Caco-2 (cell line): ENCODE data around the gene SLC6A17. TPM values are rescaled to one million over a fixed set of nuclear protein-coding genes. Genes with fewer than 3 reads are reported as not detected.

Experiments used
- BruUV-seq: library from RNA; stranded (reverse); fragments of 400-500 nt; replicated peaks from 2 replicates; lab custom pipeline; 2021; lab: Mats Ljungman, UMichigan
- CTCF ChIA-PET: fragments of 300-600 bp; sonication (Branson Sonifier 250); formaldehyde crosslinking; loops from one replicate; lab custom pipeline; 2022; ENCODE audit warnings: antibody characterized with exemption; lab: Charles Lee
- POLR2A ChIA-PET: fragments of 300-600 bp; sonication (Branson Sonifier 250); formaldehyde crosslinking; loops from one replicate; lab custom pipeline; 2022; ENCODE audit warnings: antibody characterized with exemption; lab: Charles Lee
- DNase-seq, 2 experiments: peaks; one replicate each; pipeline versions ENCODE4 v3.0.0 to v3.0.0-alpha.2; 2020 to 2022
- H3K27me3 ChIP-seq: replicated peaks from 2 replicates; pipeline ENCODE4 v1.6.0; 2011; ENCODE audit warnings: low read length; ENCODE audit not compliant: control insufficient read depth, insufficient read depth
- H3K36me3 ChIP-seq: 2 replicates; pipeline ENCODE4 v1.5.1; 2011; ENCODE audit warnings: low read length; ENCODE audit not compliant: control insufficient read depth, insufficient read depth
- H3K4me1 ChIP-seq: fragments of 250-450 bp; sonication (Bioruptor Pico); 2 replicates; pipeline ENCODE4 v1.5.1; 2020; ENCODE audit warnings: mild to moderate bottlenecking
- H3K4me3 ChIP-seq: 2 replicates; pipeline ENCODE4 v1.5.1; 2011; ENCODE audit warnings: low read depth, mild to moderate bottlenecking, control low read depth, low read length
- H3K9me3 ChIP-seq: fragments of 250-450 bp; sonication (Bioruptor Pico); 2 replicates; pipeline ENCODE4 v1.5.1; 2020; ENCODE audit warnings: mild to moderate bottlenecking, moderate library complexity
- H3K27ac Mint-ChIP-seq: one replicate; pipeline ENCODE4 v1.8.0; 2022; ENCODE audit warnings: mixed read lengths; ENCODE audit not compliant: unreplicated experiment
- H3K27me3 Mint-ChIP-seq: one replicate; pipeline ENCODE4 v1.8.0; 2022; ENCODE audit warnings: mixed read lengths; ENCODE audit not compliant: insufficient read depth, unreplicated experiment
- H3K36me3 Mint-ChIP-seq: one replicate; pipeline ENCODE4 v1.8.0; 2022; ENCODE audit warnings: mild to moderate bottlenecking, mixed read lengths; ENCODE audit not compliant: insufficient read depth, unreplicated experiment
- H3K4me1 Mint-ChIP-seq: one replicate; pipeline ENCODE4 v1.8.0; 2022; ENCODE audit warnings: low read depth, mixed read lengths; ENCODE audit not compliant: unreplicated experiment
- H3K4me3 Mint-ChIP-seq: one replicate; pipeline ENCODE4 v1.8.0; 2022; ENCODE audit warnings: mild to moderate bottlenecking, moderate library complexity, mixed read lengths; ENCODE audit not compliant: unreplicated experiment
- H3K9me3 Mint-ChIP-seq: one replicate; pipeline ENCODE4 v1.8.0; 2022; ENCODE audit warnings: mixed read lengths; ENCODE audit not compliant: unreplicated experiment
- CTCF ChIP-seq, 2 experiments: fragments of 200-600 bp in 1 of 2; IDR thresholded peaks; 1 replicate in 1 of 2; 2 replicates in 1 of 2; pipeline versions ENCODE4 v1.5.1 to v1.8.0; 2011 to 2022; ENCODE audit warnings: antibody characterized with exemption in 1 of 2, control low read depth in 1 of 2, inconsistent platforms in 1 of 2, low read depth in 1 of 2, low read length in 1 of 2, mild to moderate bottlenecking in 1 of 2, moderate library complexity in 1 of 2; ENCODE audit not compliant: insufficient read depth in 1 of 2, severe bottlenecking in 1 of 2, unreplicated experiment in 1 of 2
- intact Hi-C: fragments of 100-400 bp; cut with micrococcal nuclease; formaldehyde crosslinking; loops from one replicate; pipeline ENCODE4 v1.10.0; 2022; ENCODE audit not compliant: unreplicated experiment
- total RNA-seq: library from RNA; stranded (reverse); gene quantifications from 2 replicates; pipeline ENCODE4 v1.2.3, GENCODE V29; 2022

The SLC6A17 gene
- total RNA-seq, 1 experiment from 2014 or later, result not detected

- Mint-ChIP-seq H3K4me1 (no peaks in the 10 kb centered on the region), H3K27ac (no peak overlapping the region), H3K4me3 (no peak overlapping the region), H3K9me3 (no peaks in the 10 kb centered on the region), H3K27me3 (peaks cover 11% of the 10 kb centered on the region), H3K36me3 (no peaks in the 10 kb centered on the region)
- ChIA-PET POLR2A (no interaction called here), CTCF (no interaction called here)
- H3K9me3 ChIP-seq, result no peaks in the 10 kb centered on the region
- no TSS peak for BruUV-seq
- TF ChIP-seq CTCF (IDR thresholded peaks at IDR 0.05; ENCODE audit: insufficient read depth in 1 of 2, low read depth in 1 of 2, low read length in 1 of 2, severe bottlenecking in 1 of 2, unreplicated experiment in 1 of 2), result no peak
- H3K4me3 ChIP-seq, result no peak overlapping the region
- DNase-seq, result no peak
- no peaks in the 10 kb centered on the region for H3K27me3 ChIP-seq
- intact Hi-C loops, result no loop called here
- H3K4me1 ChIP-seq, result no peaks in the 10 kb centered on the region
- H3K36me3 ChIP-seq, result no peaks in the 10 kb centered on the region
These were observed 14.5 kb downstream of the SLC6A17 start for GRCh38 chr1:110164725-110165350.

GRCh38 chr1:110165761-110166231 lies 15.5 kb downstream of the SLC6A17 start:
- Mint-ChIP-seq H3K9me3 (no peaks in the 10 kb centered on the region), H3K27me3 (peaks cover 5% of the 10 kb centered on the region), H3K27ac (no peak overlapping the region), H3K4me1 (no peaks in the 10 kb centered on the region), H3K4me3 (no peak overlapping the region), H3K36me3 (no peaks in the 10 kb centered on the region)
- no TSS peak for BruUV-seq
- DNase-seq, result no peak
- H3K4me1 ChIP-seq, result no peaks in the 10 kb centered on the region
- no peaks in the 10 kb centered on the region for H3K27me3 ChIP-seq
- POLR2A ChIA-PET, result no interaction called here
- H3K36me3 ChIP-seq, result no peaks in the 10 kb centered on the region
- CTCF ChIA-PET, result no interaction called here
- H3K9me3 ChIP-seq, result no peaks in the 10 kb centered on the region
- TF ChIP-seq CTCF (IDR thresholded peaks at IDR 0.05; ENCODE audit: insufficient read depth in 1 of 2, low read depth in 1 of 2, low read length in 1 of 2, severe bottlenecking in 1 of 2, unreplicated experiment in 1 of 2), result no peak
- intact Hi-C loops, result no loop called here
- no peak overlapping the region for H3K4me3 ChIP-seq

- H3K4me1 ChIP-seq, result no peaks in the 10 kb centered on the region
- no peak for DNase-seq
- POLR2A ChIA-PET, result no interaction called here
- no peaks in the 10 kb centered on the region for H3K4me1 Mint-ChIP-seq
- CTCF ChIA-PET, result no interaction called here
- H3K27ac Mint-ChIP-seq, result no peak overlapping the region
- no peaks in the 10 kb centered on the region for H3K9me3 Mint-ChIP-seq
- no peak for TF ChIP-seq CTCF (IDR thresholded peaks at IDR 0.05; ENCODE audit: insufficient read depth in 1 of 2, low read depth in 1 of 2, low read length in 1 of 2, severe bottlenecking in 1 of 2, unreplicated experiment in 1 of 2)
- no peak overlapping the region for H3K4me3 Mint-ChIP-seq
- peaks cover 9% of the 10 kb centered on the region for H3K27me3 Mint-ChIP-seq
- H3K36me3 ChIP-seq, result no peaks in the 10 kb centered on the region
- BruUV-seq, result no TSS peak
- H3K9me3 ChIP-seq, result no peaks in the 10 kb centered on the region
- H3K4me3 ChIP-seq, result no peak overlapping the region
- no peaks in the 10 kb centered on the region for H3K27me3 ChIP-seq
- no peaks in the 10 kb centered on the region for H3K36me3 Mint-ChIP-seq
- intact Hi-C loops, result no loop called here
These were observed 16.6 kb downstream of the SLC6A17 start for GRCh38 chr1:110166861-110167260.
